ENCODE results near the gene ANTXR1.

GRCh38 chr2:69177063-69177771 lies 164.2 kb downstream of the ANTXR1 start:
- TF ChIP-seq POLR2A (IDR thresholded peaks at IDR 0.05), result no peak
- TF ChIP-seq CTCF (IDR thresholded peaks at IDR 0.05), result no peak
- TF ChIP-seq POLR2AphosphoS5 (IDR thresholded peaks at IDR 0.05), result peak in 2 of 3 donors; percentile 37 to 70
- no peak for TF ChIP-seq EP300 (IDR thresholded peaks at IDR 0.05; ENCODE audit: low read depth)
